Iris pigment epithelial cell (primary cell): Measurements from ENCODE around the gene TARBP2.

Experiments
- DNase-seq: peaks from one replicate; pipeline ENCODE4 v3.0.0-alpha.2; 2011; ENCODE audit warnings: low read depth

TARBP2 gene

GRCh38 chr12:53500776-53501614 is at the start of gene TARBP2:
TSS of gene TARBP2 (plus strand) at chr12:53501283. CDS start at chr12:53501409, 126 bp downstream.
- peak; percentile 100 for DNase-seq

GRCh38 chr12:53451661-53452158 is 49.4 kb upstream of the TARBP2 start, which contains the start of gene PCBP2:
TSS of gene PCBP2 (plus strand) at chr12:53452102. CDS start at chr12:53454801, 2,699 bp downstream.
- DNase-seq, result peak; percentile 100

GRCh38 chr12:53452159-53453077 is 48.7 kb upstream of the TARBP2 start:
- peak; percentile 89 for DNase-seq

GRCh38 chr12:53453953-53454640 is 47.0 kb upstream of the TARBP2 start:
- DNase-seq, result no peak

- DNase-seq, result no peak
These were observed 46.4 kb upstream of the TARBP2 start for GRCh38 chr12:53454707-53455106.

- no peak for DNase-seq
These were observed 44.3 kb upstream of the TARBP2 start for GRCh38 chr12:53456654-53457366.

GRCh38 chr12:53459097-53459496 is 42.0 kb upstream of the TARBP2 start:
- no peak for DNase-seq

GRCh38 chr12:53461059-53461458 is 40.0 kb upstream of the TARBP2 start:
- no peak for DNase-seq

GRCh38 chr12:53461591-53461990 is 39.5 kb upstream of the TARBP2 start:
- DNase-seq, result no peak

GRCh38 chr12:53462935-53463334 is 38.1 kb upstream of the TARBP2 start:
- DNase-seq, result no peak

- no peak for DNase-seq
These were observed 37.1 kb upstream of the TARBP2 start for GRCh38 chr12:53463802-53464560.

- no peak for DNase-seq
These were observed 36.2 kb upstream of the TARBP2 start for GRCh38 chr12:53464685-53465418.

- DNase-seq, result no peak
These were observed 35.4 kb upstream of the TARBP2 start for GRCh38 chr12:53465679-53466078.

GRCh38 chr12:53466640-53467039 is 34.4 kb upstream of the TARBP2 start:
- no peak for DNase-seq

- no peak for DNase-seq
These were observed 34.0 kb upstream of the TARBP2 start for GRCh38 chr12:53467082-53467481.

- no peak for DNase-seq
These were observed 33.2 kb upstream of the TARBP2 start for GRCh38 chr12:53467880-53468279.

- DNase-seq, result no peak
These were observed 32.8 kb upstream of the TARBP2 start for GRCh38 chr12:53468282-53468681.

- DNase-seq, result no peak
These were observed 29.0 kb upstream of the TARBP2 start for GRCh38 chr12:53472056-53472582.

- DNase-seq, result no peak
These were observed 27.0 kb upstream of the TARBP2 start for GRCh38 chr12:53474077-53474476.

GRCh38 chr12:53474819-53475218 is 26.3 kb upstream of the TARBP2 start:
- DNase-seq, result no peak
